Measurements from ENCODE around the gene EEF1AKMT2. TPM values are rescaled to one million over a fixed set of nuclear protein-coding genes. Genes with fewer than 3 reads are reported as not detected.

The EEF1AKMT2 gene
- total RNA-seq, 1 donor from 2014 or later, result 14.1 TPM

GRCh38 chr10:124732931-124733570 is 58.6 kb downstream of the EEF1AKMT2 start:
- DNase-seq (peak; percentile 77), ATAC-seq (peak; percentile 67 to 79)
- Histone ChIP-seq H3K27ac (peak overlapping the region; percentile 71), H3K4me1 (peaks cover 97% of the 10 kb centered on the region), H3K27me3 (ENCODE audit: low read depth) (no peaks in the 10 kb centered on the region), H3K9me3 (no peaks in the 10 kb centered on the region), H3K4me3 (no peak overlapping the region), H3K36me3 (no peaks in the 10 kb centered on the region)
- TF ChIP-seq, protein P1, sequence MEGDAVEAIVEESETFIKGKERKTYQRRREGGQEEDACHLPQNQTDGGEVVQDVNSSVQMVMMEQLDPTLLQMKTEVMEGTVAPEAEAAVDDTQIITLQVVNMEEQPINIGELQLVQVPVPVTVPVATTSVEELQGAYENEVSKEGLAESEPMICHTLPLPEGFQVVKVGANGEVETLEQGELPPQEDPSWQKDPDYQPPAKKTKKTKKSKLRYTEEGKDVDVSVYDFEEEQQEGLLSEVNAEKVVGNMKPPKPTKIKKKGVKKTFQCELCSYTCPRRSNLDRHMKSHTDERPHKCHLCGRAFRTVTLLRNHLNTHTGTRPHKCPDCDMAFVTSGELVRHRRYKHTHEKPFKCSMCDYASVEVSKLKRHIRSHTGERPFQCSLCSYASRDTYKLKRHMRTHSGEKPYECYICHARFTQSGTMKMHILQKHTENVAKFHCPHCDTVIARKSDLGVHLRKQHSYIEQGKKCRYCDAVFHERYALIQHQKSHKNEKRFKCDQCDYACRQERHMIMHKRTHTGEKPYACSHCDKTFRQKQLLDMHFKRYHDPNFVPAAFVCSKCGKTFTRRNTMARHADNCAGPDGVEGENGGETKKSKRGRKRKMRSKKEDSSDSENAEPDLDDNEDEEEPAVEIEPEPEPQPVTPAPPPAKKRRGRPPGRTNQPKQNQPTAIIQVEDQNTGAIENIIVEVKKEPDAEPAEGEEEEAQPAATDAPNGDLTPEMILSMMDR (IDR thresholded peaks at IDR 0.05), result no peak
- intact Hi-C loops (cut with DNase I), result no loop called here

DNA sequence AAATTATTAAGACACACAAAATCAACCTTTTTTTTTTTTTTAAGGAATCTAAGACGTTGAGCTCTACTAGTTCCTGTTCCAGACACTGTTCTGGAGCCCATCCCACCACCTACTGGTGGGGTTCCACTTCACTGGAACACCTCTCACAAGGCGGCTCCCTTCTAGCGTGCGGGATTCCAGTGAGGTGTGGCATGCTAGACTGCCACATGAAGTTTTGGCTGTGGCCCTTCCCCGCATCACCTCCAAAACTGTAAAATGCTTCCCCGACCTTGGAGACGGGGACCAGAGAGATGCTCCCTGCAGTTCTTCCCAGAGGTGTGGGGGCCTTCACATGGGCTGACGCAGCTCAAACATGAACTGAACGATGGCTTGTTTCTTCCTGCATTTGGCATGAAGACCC is 60.1 kb downstream of the EEF1AKMT2 start:
- TF ChIP-seq, protein P1 (IDR thresholded peaks at IDR 0.05), result no peak
- Histone ChIP-seq H3K36me3 (no peaks in the 10 kb centered on the region), H3K27ac (no peak overlapping the region), H3K4me3 (no peak overlapping the region), H3K27me3 (ENCODE audit: low read depth) (no peaks in the 10 kb centered on the region), H3K4me1 (peaks cover 97% of the 10 kb centered on the region), H3K9me3 (no peaks in the 10 kb centered on the region)
- intact Hi-C loops (cut with DNase I), result no loop called here
- ATAC-seq (no peak), DNase-seq (no peak)

GRCh38 chr10:124730790-124731189 is 60.9 kb downstream of the EEF1AKMT2 start:
- H3K27ac ChIP-seq, result no peak overlapping the region

DNA sequence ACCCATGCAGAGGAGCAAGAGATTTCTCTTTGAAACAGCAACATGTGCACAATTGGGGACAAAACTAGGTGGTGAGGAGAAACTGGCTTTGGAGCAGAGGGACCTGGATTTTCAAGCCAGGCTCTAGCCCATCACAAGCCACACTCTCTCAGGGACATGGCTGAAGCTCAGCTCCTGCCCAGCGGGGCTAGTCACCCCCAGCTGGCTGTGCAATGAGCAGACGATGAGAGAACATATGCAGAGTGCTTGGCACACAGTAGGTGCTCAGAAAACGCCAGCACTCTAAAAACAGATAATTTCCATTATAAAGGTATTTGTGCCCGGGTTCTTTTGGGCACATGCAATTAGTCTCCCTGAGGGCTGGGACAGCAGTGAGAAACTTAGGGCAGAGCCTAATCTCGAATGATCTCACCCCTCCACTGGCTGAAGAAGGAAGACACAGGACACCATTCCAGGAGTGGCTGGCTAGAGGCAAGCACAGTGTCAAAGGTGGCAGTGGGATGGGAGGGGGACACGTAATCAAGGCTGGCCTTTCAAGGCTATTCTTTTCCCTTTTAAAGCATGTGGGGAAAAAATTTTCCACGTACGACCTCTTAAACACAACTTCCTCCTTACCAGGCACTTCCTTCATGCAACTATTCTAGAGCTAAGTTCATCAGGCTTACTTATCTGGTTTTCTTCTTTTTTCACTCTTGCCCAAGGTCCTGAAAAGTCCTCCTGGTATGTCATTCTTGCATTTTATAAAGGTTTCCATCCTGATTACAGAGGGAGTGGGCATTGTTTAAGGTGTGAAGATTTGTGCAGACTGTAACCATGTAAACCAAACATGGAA is 62.6 kb downstream of the EEF1AKMT2 start:
- DNase-seq (no peak), ATAC-seq (peak; percentile 45 to 48)
- intact Hi-C loops (cut with DNase I), result no loop called here
- Histone ChIP-seq H3K4me1 (peaks cover 97% of the 10 kb centered on the region), H3K27ac (peak overlapping the region; percentile 82), H3K27me3 (ENCODE audit: low read depth) (no peaks in the 10 kb centered on the region), H3K4me3 (no peak overlapping the region), H3K36me3 (no peaks in the 10 kb centered on the region), H3K9me3 (no peaks in the 10 kb centered on the region)
- TF ChIP-seq, protein P1 (IDR thresholded peaks at IDR 0.05), result no peak

More at GRCh38 chr10:124730790-124731189, 60.9 kb downstream of the EEF1AKMT2 start:
- DNase-seq (no peak), ATAC-seq (no peak)
- Histone ChIP-seq H3K36me3 (no peaks in the 10 kb centered on the region), H3K9me3 (no peaks in the 10 kb centered on the region), H3K4me3 (no peak overlapping the region), H3K27me3 (ENCODE audit: low read depth) (no peaks in the 10 kb centered on the region), H3K4me1 (peaks cover 97% of the 10 kb centered on the region)
- intact Hi-C loops (cut with DNase I), result no loop called here
- TF ChIP-seq, protein P1 (IDR thresholded peaks at IDR 0.05), result no peak

DNA sequence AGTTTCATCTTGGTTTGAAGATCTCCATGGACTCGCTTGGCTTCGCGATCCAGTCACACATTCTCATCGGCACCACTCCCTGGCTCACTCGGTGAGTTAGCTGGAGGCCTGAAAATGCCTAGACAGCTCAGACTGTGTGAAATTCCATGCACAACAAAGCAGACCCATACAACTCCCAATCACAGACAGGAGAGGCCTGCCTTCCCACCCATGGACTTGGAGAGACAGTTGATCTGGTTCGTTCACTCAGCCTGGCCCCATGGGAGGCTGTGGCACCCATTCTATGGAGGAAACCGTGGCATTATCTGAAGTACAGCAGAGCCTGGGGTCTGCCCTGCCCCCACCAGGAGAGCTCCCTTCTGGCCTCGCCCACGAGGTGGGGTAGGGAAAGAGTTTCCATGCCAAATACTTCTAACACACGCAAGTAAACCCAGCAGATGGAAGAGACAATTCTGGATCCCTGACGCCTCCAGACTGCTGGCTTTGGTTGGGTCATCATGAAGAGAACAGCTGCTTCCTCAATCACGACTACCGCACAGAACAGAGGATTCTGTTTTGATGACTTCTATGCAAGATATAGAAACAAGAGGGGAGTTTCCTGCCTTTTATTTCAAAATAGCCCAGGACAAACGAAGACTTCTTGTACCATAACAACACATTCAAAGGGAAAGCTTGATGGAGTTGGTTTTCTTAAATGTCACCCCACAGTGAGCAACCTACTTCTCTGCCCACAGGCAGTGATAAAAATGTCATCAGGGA is 63.4 kb downstream of the EEF1AKMT2 start:
- TF ChIP-seq, protein P1 (IDR thresholded peaks at IDR 0.05), result no peak
- Histone ChIP-seq H3K4me3 (no peak overlapping the region), H3K4me1 (peaks cover 97% of the 10 kb centered on the region), H3K27ac (peak overlapping the region; percentile 82), H3K9me3 (no peaks in the 10 kb centered on the region), H3K27me3 (ENCODE audit: low read depth) (no peaks in the 10 kb centered on the region), H3K36me3 (no peaks in the 10 kb centered on the region)
- intact Hi-C loops (cut with DNase I), result no loop called here
- DNase-seq (no peak), ATAC-seq (peak; percentile 61 to 77)

Data from lower lobe of right lung (tissue), 2 donors.